HepG2 (cell line): ENCODE data around the gene ZNF561. TPM values are rescaled to one million over a fixed set of nuclear protein-coding genes. Genes with fewer than 3 reads are reported as not detected.

ENCODE experiments used
- AGO2 ChIP-seq: fragments of 200-400 bp; formaldehyde crosslinking; optimal IDR thresholded peaks from 2 replicates; pipeline ENCODE3; 2017; ENCODE audit warnings: mild to moderate bottlenecking, low read depth, low read length, moderate library complexity
- ATF7-NPFF ChIP-seq: sonication (generic); formaldehyde crosslinking; IDR thresholded peaks from 2 replicates; pipeline ENCODE4 v1.8.1; 2023; ENCODE audit warnings: mild to moderate bottlenecking, low read depth, missing genetic modification reagents, moderate library complexity
- BRCA1 ChIP-seq: sonication (generic); formaldehyde crosslinking; IDR thresholded peaks from 2 replicates; pipeline ENCODE4 v1.4.0; 2020; ENCODE audit warnings: missing genetic modification reagents
- GATAD1 ChIP-seq: IDR thresholded peaks from 2 replicates; pipeline ENCODE4 v1.6.1; 2016; ENCODE audit warnings: missing genetic modification reagents, missing compliant biosample characterization
- KDM2A ChIP-seq: sonication (generic); formaldehyde crosslinking; IDR thresholded peaks from 2 replicates; pipeline ENCODE4 v1.4.0; 2020; ENCODE audit warnings: low read depth, missing genetic modification reagents, borderline replicate concordance
- MLX ChIP-seq: IDR thresholded peaks from 2 replicates; pipeline ENCODE4 v1.6.1; 2016
- PITX1 ChIP-seq: sonication (generic); formaldehyde crosslinking; IDR thresholded peaks from 2 replicates; pipeline ENCODE4 v1.5.1; 2020; ENCODE audit warnings: mild to moderate bottlenecking, missing genetic modification reagents
- POGZ ChIP-seq: sonication (generic); formaldehyde crosslinking; IDR thresholded peaks from 2 replicates; pipeline ENCODE4 v1.4.0; 2020; ENCODE audit warnings: mild to moderate bottlenecking, missing genetic modification reagents
- REXO4 ChIP-seq: sonication (generic); formaldehyde crosslinking; IDR thresholded peaks from 2 replicates; pipeline ENCODE4 v1.8.0; 2022; ENCODE audit warnings: missing genetic modification reagents, mild to moderate bottlenecking, borderline replicate concordance
- TERF1 ChIP-seq: sonication (generic); formaldehyde crosslinking; IDR thresholded peaks from 2 replicates; pipeline ENCODE4 v1.8.0; 2022; ENCODE audit warnings: mild to moderate bottlenecking, missing genetic modification reagents, moderate library complexity
- THYN1 ChIP-seq: sonication (generic); formaldehyde crosslinking; IDR thresholded peaks from 2 replicates; pipeline ENCODE4 v1.8.1; 2023; ENCODE audit warnings: low read depth, mild to moderate bottlenecking, moderate library complexity, missing genetic modification reagents, borderline replicate concordance
- ZNF18 ChIP-seq: sonication (generic); formaldehyde crosslinking; IDR thresholded peaks from 2 replicates; pipeline ENCODE4 v1.8.0; 2022; ENCODE audit warnings: mild to moderate bottlenecking, missing genetic modification reagents; ENCODE audit not compliant: insufficient replicate concordance
- ZNF362 ChIP-seq: sonication (generic); formaldehyde crosslinking; IDR thresholded peaks from 2 replicates; pipeline ENCODE4 v1.4.0; 2020; ENCODE audit warnings: missing genetic modification reagents, mild to moderate bottlenecking, borderline replicate concordance
- ZNF547 ChIP-seq: sonication (generic); formaldehyde crosslinking; IDR thresholded peaks from 2 replicates; pipeline ENCODE4 v1.5.1; 2020; ENCODE audit warnings: mild to moderate bottlenecking, missing genetic modification reagents
- ZNF644 ChIP-seq: IDR thresholded peaks from 2 replicates; pipeline ENCODE4 v1.6.1; 2016; ENCODE audit warnings: low read depth
- ZNF761 ChIP-seq: sonication (generic); formaldehyde crosslinking; conservative IDR thresholded peaks from 2 replicates; pipeline ENCODE4 v1.4.0; 2020; ENCODE audit warnings: mild to moderate bottlenecking, missing genetic modification reagents
- polyA plus RNA-seq, 8 experiments: library from polyadenylated mRNA; depleted of rRNA in 3 of 8; stranded (reverse) in 7 of 8; unstranded in 1 of 8; fragments of >200 nt; fragmentation: Illumina TruSeq in 4 of 8; extraction: Trizol in 4 of 8; gene quantifications; 2 replicates each; pipeline versions ENCODE4 v1.2.1 to v1.2.3, GENCODE V29; 2011 to 2016; ENCODE audit warnings: low read depth in 4 of 8, missing spikeins in 1 of 8, mixed read lengths in 1 of 8; ENCODE audit not compliant: insufficient read depth in 1 of 8
- total RNA-seq, 5 experiments: library from RNA; depleted of rRNA; stranded (reverse); fragments of >200 nt; fragmentation: Illumina TruSeq; extraction: Trizol; gene quantifications; 2 replicates each; pipeline ENCODE4 v1.2.3, GENCODE V29; 2016; ENCODE audit warnings: low read depth in 1 of 5
- TF ChIP-seq, protein P1 (sequence below): sonication (generic); formaldehyde crosslinking; IDR thresholded peaks from 2 replicates; pipeline ENCODE4 v1.4.0; 2020; ENCODE audit warnings: missing genetic modification reagents, borderline replicate concordance
- TF ChIP-seq, protein P2 (sequence below): sonication (generic); formaldehyde crosslinking; IDR thresholded peaks from 2 replicates; pipeline ENCODE4 v1.5.1; 2020; ENCODE audit warnings: missing genetic modification reagents, mild to moderate bottlenecking, borderline replicate concordance
- TF ChIP-seq, protein P3 (sequence below): sonication (generic); IDR thresholded peaks from 2 replicates; pipeline ENCODE4 v1.6.1; 2016; ENCODE audit warnings: low read depth, borderline replicate concordance

Gene ZNF561
- total and polyA plus RNA-seq, 2 of the 13 experiments (the other 11 are each of a cell fraction or from before 2014, with no cell fraction given): 19.8 to 35.1 TPM

DNA sequence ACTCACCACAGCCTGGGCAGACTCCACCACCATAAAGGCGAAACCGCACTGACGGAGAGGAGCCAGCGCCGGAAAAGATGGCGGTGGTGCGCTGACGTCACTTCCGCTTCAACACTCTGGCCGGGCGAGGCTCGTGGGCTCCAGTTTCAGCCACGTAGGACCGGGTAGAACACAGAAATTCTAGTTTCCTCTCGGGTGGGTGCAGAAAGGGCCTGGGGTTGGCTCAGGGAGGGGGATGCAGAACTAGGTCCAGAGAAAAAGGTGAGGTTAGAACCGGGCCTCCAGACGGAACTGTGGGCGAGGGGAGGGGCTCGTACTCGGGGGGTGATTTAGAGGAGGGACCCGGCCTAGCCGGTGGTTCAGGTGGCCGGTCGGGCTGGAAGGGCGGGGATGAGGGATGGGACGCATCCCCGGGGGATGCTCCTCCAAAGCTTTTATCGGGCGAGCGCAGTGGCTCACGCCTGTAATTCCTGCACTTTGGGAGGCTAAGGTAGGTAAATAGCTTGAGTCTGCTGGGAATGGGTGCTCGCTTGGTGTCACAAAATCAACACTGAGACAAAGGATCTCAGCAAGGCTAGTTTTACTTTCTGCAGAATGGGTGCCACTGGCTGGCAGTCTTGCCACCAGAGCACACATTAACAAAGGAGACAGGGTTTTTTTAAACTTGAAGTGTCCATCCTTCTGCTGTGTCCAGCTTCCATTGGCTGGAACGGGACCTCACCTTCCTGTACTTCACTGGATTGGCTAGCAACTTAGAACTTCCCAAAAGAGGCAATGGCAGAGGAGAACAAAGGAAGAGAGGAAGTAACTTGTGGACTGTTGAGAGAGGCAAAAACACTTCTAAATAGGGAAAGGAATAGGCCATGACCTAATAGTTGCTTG is at the start of gene ZNF561 (continued):
- TF ChIP-seq ATF7-NPFF (no peak; the same call in 1 of the 2 replicates), ZNF644 (CRISPR knock-in tag) (no peak), MLX (no peak), ZNF18 (no peak), BRCA1 (CRISPR knock-in tag) (0 out of 2 replicates have a peak, but pooled peaks have one; percentile 73), ZNF362 (CRISPR knock-in tag) (peak; percentile 26; the same call in 1 of the 2 replicates), THYN1 (CRISPR knock-in tag) (no peak), TERF1 (CRISPR knock-in tag) (no peak), REXO4 (no peak), GATAD1 (CRISPR knock-in tag) (peak; percentile 95), ZNF547 (CRISPR knock-in tag) (no peak), PITX1 (CRISPR knock-in tag) (no peak; the same call in 1 of the 2 replicates), ZNF761 (CRISPR knock-in tag) (no peak), KDM2A (CRISPR knock-in tag) (peak; percentile 82; the same call in 1 of the 2 replicates), POGZ (CRISPR knock-in tag) (peak; percentile 76), AGO2 (peak; percentile 25)
- TF ChIP-seq, protein P1, sequence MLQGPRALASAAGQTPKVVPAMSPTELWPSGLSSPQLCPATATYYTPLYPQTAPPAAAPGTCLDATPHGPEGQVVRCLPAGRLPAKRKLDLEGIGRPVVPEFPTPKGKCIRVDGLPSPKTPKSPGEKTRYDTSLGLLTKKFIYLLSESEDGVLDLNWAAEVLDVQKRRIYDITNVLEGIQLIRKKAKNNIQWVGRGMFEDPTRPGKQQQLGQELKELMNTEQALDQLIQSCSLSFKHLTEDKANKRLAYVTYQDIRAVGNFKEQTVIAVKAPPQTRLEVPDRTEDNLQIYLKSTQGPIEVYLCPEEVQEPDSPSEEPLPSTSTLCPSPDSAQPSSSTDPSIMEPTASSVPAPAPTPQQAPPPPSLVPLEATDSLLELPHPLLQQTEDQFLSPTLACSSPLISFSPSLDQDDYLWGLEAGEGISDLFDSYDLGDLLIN (CRISPR knock-in tag): 0 out of 2 replicates have a peak, but pooled peaks have one; percentile 80
- TF ChIP-seq, protein P2, sequence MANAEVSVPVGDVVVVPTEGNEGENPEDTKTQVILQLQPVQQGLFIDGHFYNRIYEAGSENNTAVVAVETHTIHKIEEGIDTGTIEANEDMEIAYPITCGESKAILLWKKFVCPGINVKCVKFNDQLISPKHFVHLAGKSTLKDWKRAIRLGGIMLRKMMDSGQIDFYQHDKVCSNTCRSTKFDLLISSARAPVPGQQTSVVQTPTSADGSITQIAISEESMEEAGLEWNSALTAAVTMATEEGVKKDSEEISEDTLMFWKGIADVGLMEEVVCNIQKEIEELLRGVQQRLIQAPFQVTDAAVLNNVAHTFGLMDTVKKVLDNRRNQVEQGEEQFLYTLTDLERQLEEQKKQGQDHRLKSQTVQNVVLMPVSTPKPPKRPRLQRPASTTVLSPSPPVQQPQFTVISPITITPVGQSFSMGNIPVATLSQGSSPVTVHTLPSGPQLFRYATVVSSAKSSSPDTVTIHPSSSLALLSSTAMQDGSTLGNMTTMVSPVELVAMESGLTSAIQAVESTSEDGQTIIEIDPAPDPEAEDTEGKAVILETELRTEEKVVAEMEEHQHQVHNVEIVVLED: peak; percentile 52; the same call in 1 of the 2 replicates
- TF ChIP-seq, protein P3, sequence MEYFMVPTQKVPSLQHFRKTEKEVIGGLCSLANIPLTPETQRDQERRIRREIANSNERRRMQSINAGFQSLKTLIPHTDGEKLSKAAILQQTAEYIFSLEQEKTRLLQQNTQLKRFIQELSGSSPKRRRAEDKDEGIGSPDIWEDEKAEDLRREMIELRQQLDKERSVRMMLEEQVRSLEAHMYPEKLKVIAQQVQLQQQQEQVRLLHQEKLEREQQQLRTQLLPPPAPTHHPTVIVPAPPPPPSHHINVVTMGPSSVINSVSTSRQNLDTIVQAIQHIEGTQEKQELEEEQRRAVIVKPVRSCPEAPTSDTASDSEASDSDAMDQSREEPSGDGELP: peak; percentile 64; the same call in 1 of the 2 replicates
